OCI-M1 (cell line): ENCODE results near the gene SIGLEC6.

ENCODE experiments used
- DNase-seq: peaks from one replicate; lab custom pipeline; 2025; lab: John Stamatoyannopoulos, UW

SIGLEC6 gene

GRCh38 chr19:51531349-51532315 is at the start of gene SIGLEC6:
TSS of gene SIGLEC6 (minus strand) at chr19:51531670. CDS start at chr19:51531648, 22 bp downstream.
- peak; percentile 98 for DNase-seq

- no peak for DNase-seq
Observed at GRCh38 chr19:51576850-51577249, 45.4 kb upstream of the SIGLEC6 start.

GRCh38 chr19:51573331-51573730 is 41.9 kb upstream of the SIGLEC6 start:
- DNase-seq, result peak; percentile 28

GRCh38 chr19:51572908-51573307 is 41.4 kb upstream of the SIGLEC6 start:
- DNase-seq, result no peak

GRCh38 chr19:51572410-51572809 is 40.9 kb upstream of the SIGLEC6 start:
- DNase-seq, result peak; percentile 96

- DNase-seq, result peak; percentile 64
Observed at GRCh38 chr19:51571599-51571998, 40.1 kb upstream of the SIGLEC6 start.

- peak; percentile 99 for DNase-seq
Observed at GRCh38 chr19:51570962-51571575, 39.6 kb upstream of the SIGLEC6 start, which contains the start of gene ZNF175. TSS of gene ZNF175 (plus strand) at chr19:51571283. CDS start at chr19:51573330, 2,047 bp downstream.

GRCh38 chr19:51568456-51568855 is 37.0 kb upstream of the SIGLEC6 start:
- DNase-seq, result peak; percentile 50

- DNase-seq, result no peak
Observed at GRCh38 chr19:51567583-51567982, 36.1 kb upstream of the SIGLEC6 start.

GRCh38 chr19:51566489-51567100 is 35.1 kb upstream of the SIGLEC6 start:
- DNase-seq, result peak; percentile 87

GRCh38 chr19:51565583-51565982 is 34.1 kb upstream of the SIGLEC6 start:
- peak; percentile 97 for DNase-seq

- peak; percentile 90 for DNase-seq
Observed at GRCh38 chr19:51564791-51565190, 33.3 kb upstream of the SIGLEC6 start.

GRCh38 chr19:51560339-51560738 is 28.9 kb upstream of the SIGLEC6 start:
- DNase-seq, result no peak

GRCh38 chr19:51559240-51559639 is 27.8 kb upstream of the SIGLEC6 start:
- no peak for DNase-seq

GRCh38 chr19:51552996-51553725 is 21.7 kb upstream of the SIGLEC6 start:
- peak; percentile 93 for DNase-seq

- no peak for DNase-seq
Observed at GRCh38 chr19:51552608-51552995, 21.1 kb upstream of the SIGLEC6 start.

GRCh38 chr19:51551673-51552432 is 20.4 kb upstream of the SIGLEC6 start:
- DNase-seq, result no peak

GRCh38 chr19:51550848-51551672 is 19.6 kb upstream of the SIGLEC6 start:
- DNase-seq, result no peak

GRCh38 chr19:51549533-51550324 is 18.3 kb upstream of the SIGLEC6 start:
- DNase-seq, result no peak
